HL-60 (cell line): ENCODE data around the gene NDUFV3.
"Not testable (repeated sequence)": the region's sequence is repeated elsewhere in the genome, so short reads cannot be mapped to it uniquely, and the experiment has no call there.

Experiments
- CTCF ChIP-seq: IDR thresholded peaks from one replicate; pipeline ENCODE4 v1.5.1; 2011; ENCODE audit warnings: low read length, control low read depth, inconsistent platforms; ENCODE audit not compliant: insufficient read depth
- GABPA ChIP-seq: IDR thresholded peaks from 2 replicates; pipeline ENCODE4 v1.6.1; 2012; ENCODE audit warnings: low read depth
- POLR2AphosphoS5 ChIP-seq: IDR thresholded peaks from 2 replicates; pipeline ENCODE4 v1.6.1; 2012; ENCODE audit warnings: low read depth
- REST ChIP-seq: IDR thresholded peaks from 2 replicates; pipeline ENCODE4 v1.6.1; 2012; ENCODE audit warnings: low read depth; ENCODE audit not compliant: insufficient replicate concordance
- SPI1 ChIP-seq: IDR thresholded peaks from 2 replicates; pipeline ENCODE4 v1.6.1; 2012; ENCODE audit warnings: low read depth, mild to moderate bottlenecking, borderline replicate concordance

- TF ChIP-seq GABPA, REST, POLR2AphosphoS5, CTCF, SPI1: not testable (repeated sequence)
These were observed 40.2 kb downstream of the NDUFV3 start for GRCh38 chr21:42933137-42933970.
